Keratinocyte (primary cell): ENCODE results near the gene KRTAP3-1. TPM values are rescaled to one million over a fixed set of nuclear protein-coding genes. Genes with fewer than 3 reads are reported as not detected.

ENCODE experiments used
- DNase-seq: peaks from one replicate; pipeline ENCODE4 v3.0.0-alpha.2; 2011; ENCODE audit warnings: low read depth, missing footprints, low spot score
- FAIRE-seq: peaks from 2 replicates; lab custom pipeline; 2011; peaks lifted over from hg19 to GRCh38; lab: Jason Lieb, UNC
- H2AFZ ChIP-seq: 2 replicates; pipeline ENCODE4 v1.6.0; 2012; ENCODE audit warnings: low read length, control low read depth, inconsistent platforms; ENCODE audit not compliant: control insufficient read depth
- H3K27ac ChIP-seq: 2 replicates; pipeline ENCODE4 v1.5.1; 2011; ENCODE audit warnings: low read length; ENCODE audit not compliant: control insufficient read depth, insufficient read depth
- H3K27me3 ChIP-seq: 3 replicates; pipeline ENCODE4 v1.6.0; 2011; ENCODE audit warnings: low read length; ENCODE audit not compliant: control insufficient read depth, insufficient read depth; ENCODE audit errors: extremely low read depth
- H3K36me3 ChIP-seq, 2 experiments: 2 replicates in 1 of 2; 3 replicates in 1 of 2; pipeline ENCODE4 v1.5.1; 2011; ENCODE audit warnings: low read length in 2 of 2, mild to moderate bottlenecking in 1 of 2; ENCODE audit not compliant: control insufficient read depth in 2 of 2, insufficient read depth in 2 of 2; ENCODE audit errors: extremely low read depth in 1 of 2
- H3K4me1 ChIP-seq: 3 replicates; pipeline ENCODE4 v1.5.1; 2011; ENCODE audit warnings: low read length; ENCODE audit not compliant: control insufficient read depth, insufficient read depth; ENCODE audit errors: extremely low read depth
- H3K4me2 ChIP-seq: 3 replicates; pipeline ENCODE4 v1.6.0; 2011; ENCODE audit warnings: low read depth, low read length; ENCODE audit not compliant: control insufficient read depth, insufficient read depth; ENCODE audit errors: extremely low read depth
- H3K4me3 ChIP-seq, 3 experiments: fragments of 200-600 bp in 1 of 3; sonication (generic) in 1 of 3; 2 replicates in 2 of 3; 3 replicates in 1 of 3; pipeline ENCODE4 v1.5.1; 2011 to 2016; ENCODE audit warnings: low read length in 3 of 3, mild to moderate bottlenecking in 3 of 3, control low read depth in 2 of 3, inconsistent platforms in 1 of 3, low read depth in 1 of 3, mixed read lengths in 1 of 3, mixed run types in 1 of 3, moderate library complexity in 1 of 3; ENCODE audit not compliant: control insufficient read depth in 2 of 3, insufficient read depth in 2 of 3; ENCODE audit errors: extremely low read depth in 1 of 3
- H3K79me2 ChIP-seq: 2 replicates; pipeline ENCODE4 v1.6.0; 2012; ENCODE audit warnings: low read length; ENCODE audit not compliant: control insufficient read depth, insufficient read depth
- H3K9ac ChIP-seq: 3 replicates; pipeline ENCODE4 v1.6.0; 2011; ENCODE audit warnings: low read length; ENCODE audit not compliant: control insufficient read depth, insufficient read depth; ENCODE audit errors: extremely low read depth
- H3K9me1 ChIP-seq: 3 replicates; pipeline ENCODE4 v1.6.0; 2011; ENCODE audit warnings: low read length; ENCODE audit not compliant: control insufficient read depth, insufficient read depth; ENCODE audit errors: extremely low read depth
- H3K9me3 ChIP-seq: 2 replicates; pipeline ENCODE4 v1.5.1; 2012; ENCODE audit warnings: low read depth, low read length; ENCODE audit not compliant: control insufficient read depth
- H4K20me1 ChIP-seq: 3 replicates; pipeline ENCODE4 v1.6.0; 2011; ENCODE audit warnings: low read length; ENCODE audit not compliant: control insufficient read depth, insufficient read depth; ENCODE audit errors: extremely low read depth
- EZH2 ChIP-seq: IDR thresholded peaks from one replicate; pipeline ENCODE4 v1.6.1; 2012; ENCODE audit warnings: inconsistent platforms, mild to moderate bottlenecking, low read length, moderate library complexity
- dilution Hi-C: fragments of 300-500 bp; cut with MboI; formaldehyde crosslinking; loops from one replicate; pipeline ENCODE4 v1.7.0; 2020; ENCODE audit warnings: low sequenced_read_pairs; ENCODE audit not compliant: extremely low pct_ligation_motif_present
- polyA plus RNA-seq, 5 experiments: library from polyadenylated mRNA; depleted of rRNA in 3 of 5; stranded (reverse) in 3 of 5; stranded (forward) in 1 of 5; unstranded in 1 of 5; fragments of >200 nt; gene quantifications; 1 replicate in 1 of 5; 2 replicates in 3 of 5; 3 replicates in 1 of 5; pipeline versions ENCODE4 v1.2.1 to v1.2.3, GENCODE V29; 2011 to 2012; ENCODE audit warnings: missing spikeins in 2 of 5, low read depth in 1 of 5, low replicate concordance in 1 of 5
- TF ChIP-seq, protein P1 (sequence below), 3 experiments: IDR thresholded peaks in 1 of 3; conservative IDR thresholded peaks in 1 of 3; optimal IDR thresholded peaks in 1 of 3; 2 replicates in 2 of 3; 3 replicates in 1 of 3; pipeline versions ENCODE3 to v1.5.1; 2011; ENCODE audit warnings: low read length in 3 of 3, mild to moderate bottlenecking in 3 of 3, moderate library complexity in 2 of 3, control low read depth in 1 of 3, inconsistent platforms in 1 of 3; ENCODE audit not compliant: insufficient read depth in 2 of 3; ENCODE audit errors: extremely low read depth in 1 of 3

Gene KRTAP3-1
- polyA plus RNA-seq, 1 donor (not counting 4 experiments of a cell fraction or from before 2014, with no cell fraction given): not detected

GRCh38 chr17:41009936-41010335 lies 1.0 kb upstream of the KRTAP3-1 start:
- Histone ChIP-seq H3K4me2 (no peak overlapping the region), H3K27me3 (no peaks in the 10 kb centered on the region), H4K20me1 (no peaks in the 10 kb centered on the region), H3K27ac (no peak overlapping the region), H3K9me3 (no peaks in the 10 kb centered on the region), H3K9ac (no peak overlapping the region), H2AFZ (no peak overlapping the region), H3K4me3 (no peak overlapping the region), H3K4me1 (no peaks in the 10 kb centered on the region), H3K9me1 (no peaks in the 10 kb centered on the region), H3K79me2 (no peaks in the 10 kb centered on the region), H3K36me3 (no peaks in the 10 kb centered on the region)
- dilution Hi-C loops: no loop called here
- FAIRE-seq (no peak), DNase-seq (no peak)
- TF ChIP-seq, protein P1, sequence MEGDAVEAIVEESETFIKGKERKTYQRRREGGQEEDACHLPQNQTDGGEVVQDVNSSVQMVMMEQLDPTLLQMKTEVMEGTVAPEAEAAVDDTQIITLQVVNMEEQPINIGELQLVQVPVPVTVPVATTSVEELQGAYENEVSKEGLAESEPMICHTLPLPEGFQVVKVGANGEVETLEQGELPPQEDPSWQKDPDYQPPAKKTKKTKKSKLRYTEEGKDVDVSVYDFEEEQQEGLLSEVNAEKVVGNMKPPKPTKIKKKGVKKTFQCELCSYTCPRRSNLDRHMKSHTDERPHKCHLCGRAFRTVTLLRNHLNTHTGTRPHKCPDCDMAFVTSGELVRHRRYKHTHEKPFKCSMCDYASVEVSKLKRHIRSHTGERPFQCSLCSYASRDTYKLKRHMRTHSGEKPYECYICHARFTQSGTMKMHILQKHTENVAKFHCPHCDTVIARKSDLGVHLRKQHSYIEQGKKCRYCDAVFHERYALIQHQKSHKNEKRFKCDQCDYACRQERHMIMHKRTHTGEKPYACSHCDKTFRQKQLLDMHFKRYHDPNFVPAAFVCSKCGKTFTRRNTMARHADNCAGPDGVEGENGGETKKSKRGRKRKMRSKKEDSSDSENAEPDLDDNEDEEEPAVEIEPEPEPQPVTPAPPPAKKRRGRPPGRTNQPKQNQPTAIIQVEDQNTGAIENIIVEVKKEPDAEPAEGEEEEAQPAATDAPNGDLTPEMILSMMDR (optimal IDR thresholded peaks at IDR 0.05 in 1 of 3, IDR thresholded peaks at IDR 0.05 in 1 of 3, conservative IDR thresholded peaks at IDR 0.05 in 1 of 3; ENCODE audit: extremely low read depth in 1 of 3, insufficient read depth in 2 of 3, low read length in 3 of 3): no peak
- no peak for TF ChIP-seq EZH2

GRCh38 chr17:41009301-41009760 lies 403 bp upstream of the KRTAP3-1 start:
- H3K4me1 ChIP-seq: no peaks in the 10 kb centered on the region
- FAIRE-seq (peak; percentile 9), DNase-seq (no peak)
- no peaks in the 10 kb centered on the region for H4K20me1 ChIP-seq
- H3K27me3 ChIP-seq: no peaks in the 10 kb centered on the region
- TF ChIP-seq EZH2: no peak
- TF ChIP-seq, protein P1 (optimal IDR thresholded peaks at IDR 0.05 in 1 of 3, IDR thresholded peaks at IDR 0.05 in 1 of 3, conservative IDR thresholded peaks at IDR 0.05 in 1 of 3; ENCODE audit: extremely low read depth in 1 of 3, insufficient read depth in 2 of 3, low read length in 3 of 3): no peak
- no peak overlapping the region for H3K4me2 ChIP-seq
- no peaks in the 10 kb centered on the region for H3K36me3 ChIP-seq
- no peak overlapping the region for H3K27ac ChIP-seq
- no peak overlapping the region for H2AFZ ChIP-seq
- no peaks in the 10 kb centered on the region for H3K9me1 ChIP-seq
- no peaks in the 10 kb centered on the region for H3K79me2 ChIP-seq
- H3K9me3 ChIP-seq: no peaks in the 10 kb centered on the region
- dilution Hi-C loops: no loop called here
- H3K9ac ChIP-seq: no peak overlapping the region
- no peak overlapping the region for H3K4me3 ChIP-seq
